ENCODE measurements around the gene PTH1R. TPM values are rescaled to one million over a fixed set of nuclear protein-coding genes. Genes with fewer than 3 reads are reported as not detected.

The PTH1R gene
- total RNA-seq, 1 donor from 2014 or later, result 15.4 TPM

GRCh38 chr3:46853441-46854415 is 23.8 kb upstream of the PTH1R start:
- H3K27ac Mint-ChIP-seq (ENCODE audit: unreplicated experiment), result no peak overlapping the region
- H3K27me3 Mint-ChIP-seq (ENCODE audit: unreplicated experiment), result peaks cover 20% of the 10 kb centered on the region
- DNase-seq (ENCODE audit: extremely low spot score, unreplicated experiment), result no peak
- H3K36me3 Mint-ChIP-seq (ENCODE audit: unreplicated experiment), result no peaks in the 10 kb centered on the region
- TF ChIP-seq CTCF (IDR thresholded peaks at IDR 0.05), result no peak
- H3K4me3 Mint-ChIP-seq (ENCODE audit: unreplicated experiment), result no peak overlapping the region
- no peaks in the 10 kb centered on the region for H3K9me3 Mint-ChIP-seq (ENCODE audit: unreplicated experiment)
- peaks cover 13% of the 10 kb centered on the region for H3K4me1 Mint-ChIP-seq (ENCODE audit: unreplicated experiment)

GRCh38 chr3:46854555-46854991 is 22.9 kb upstream of the PTH1R start:
- H3K4me1 Mint-ChIP-seq (ENCODE audit: unreplicated experiment), result peaks cover 6% of the 10 kb centered on the region
- no peaks in the 10 kb centered on the region for H3K36me3 Mint-ChIP-seq (ENCODE audit: unreplicated experiment)
- no peak for TF ChIP-seq CTCF (IDR thresholded peaks at IDR 0.05)
- no peaks in the 10 kb centered on the region for H3K9me3 Mint-ChIP-seq (ENCODE audit: unreplicated experiment)
- H3K27ac Mint-ChIP-seq (ENCODE audit: unreplicated experiment), result no peak overlapping the region
- peaks cover 29% of the 10 kb centered on the region for H3K27me3 Mint-ChIP-seq (ENCODE audit: unreplicated experiment)
- no peak overlapping the region for H3K4me3 Mint-ChIP-seq (ENCODE audit: unreplicated experiment)
- no peak for DNase-seq (ENCODE audit: extremely low spot score, unreplicated experiment)

GRCh38 chr3:46856576-46857471 is 20.7 kb upstream of the PTH1R start:
- Mint-ChIP-seq H3K36me3 (ENCODE audit: unreplicated experiment) (no peaks in the 10 kb centered on the region), H3K4me1 (ENCODE audit: unreplicated experiment) (peaks cover 6% of the 10 kb centered on the region), H3K4me3 (ENCODE audit: unreplicated experiment) (no peak overlapping the region), H3K27me3 (ENCODE audit: unreplicated experiment) (peaks cover 30% of the 10 kb centered on the region), H3K27ac (ENCODE audit: unreplicated experiment) (no peak overlapping the region), H3K9me3 (ENCODE audit: unreplicated experiment) (no peaks in the 10 kb centered on the region)
- no peak for TF ChIP-seq CTCF (IDR thresholded peaks at IDR 0.05)
- DNase-seq (ENCODE audit: extremely low spot score, unreplicated experiment), result no peak

- DNase-seq (ENCODE audit: extremely low spot score, unreplicated experiment), result no peak
- no peaks in the 10 kb centered on the region for H3K36me3 Mint-ChIP-seq (ENCODE audit: unreplicated experiment)
- H3K9me3 Mint-ChIP-seq (ENCODE audit: unreplicated experiment), result no peaks in the 10 kb centered on the region
- no peak for TF ChIP-seq CTCF (IDR thresholded peaks at IDR 0.05)
- H3K27ac Mint-ChIP-seq (ENCODE audit: unreplicated experiment), result no peak overlapping the region
- H3K4me3 Mint-ChIP-seq (ENCODE audit: unreplicated experiment), result no peak overlapping the region
- peaks cover 30% of the 10 kb centered on the region for H3K27me3 Mint-ChIP-seq (ENCODE audit: unreplicated experiment)
- H3K4me1 Mint-ChIP-seq (ENCODE audit: unreplicated experiment), result peaks cover 2% of the 10 kb centered on the region
These were observed 19.8 kb upstream of the PTH1R start for GRCh38 chr3:46857485-46858341.

All from osteocyte (in vitro differentiated cells).